Smooth muscle cell (in vitro differentiated cells): ENCODE results near the gene RGL1. TPM values are rescaled to one million over a fixed set of nuclear protein-coding genes. Genes with fewer than 3 reads are reported as not detected.

ENCODE experiments used
- DNase-seq: peaks from one replicate; lab custom pipeline; 2025; ENCODE audit not compliant: unreplicated experiment; lab: John Stamatoyannopoulos, UW
- H2AFZ ChIP-seq: fragments of 200-600 bp; sonication (generic); 2 replicates; pipeline ENCODE4 v1.6.0; 2016; ENCODE audit warnings: antibody characterized with exemption, low read depth, mild to moderate bottlenecking
- H3F3A ChIP-seq: fragments of 200-600 bp; sonication (generic); 2 replicates; pipeline ENCODE4 v1.6.0; 2017; ENCODE audit warnings: antibody characterized with exemption, low read depth
- H3K27ac ChIP-seq: fragments of 200-600 bp; sonication (generic); 2 replicates; pipeline ENCODE4 v1.5.1; 2016; ENCODE audit warnings: low read depth, mild to moderate bottlenecking
- H3K27me3 ChIP-seq: fragments of 200-600 bp; sonication (generic); 2 replicates; pipeline ENCODE4 v1.6.1; 2016; ENCODE audit warnings: low read depth, mild to moderate bottlenecking
- H3K36me3 ChIP-seq: fragments of 200-600 bp; sonication (generic); 2 replicates; pipeline ENCODE4 v1.5.1; 2016; ENCODE audit warnings: low read depth
- H3K4me1 ChIP-seq: fragments of 200-600 bp; sonication (generic); 2 replicates; pipeline ENCODE4 v1.5.1; 2016; ENCODE audit warnings: low read depth
- H3K4me2 ChIP-seq: fragments of 200-600 bp; sonication (generic); 2 replicates; pipeline ENCODE4 v1.6.0; 2016; ENCODE audit warnings: mild to moderate bottlenecking
- H3K4me3 ChIP-seq: fragments of 200-600 bp; sonication (generic); 2 replicates; pipeline ENCODE4 v1.5.1; 2016; ENCODE audit warnings: mild to moderate bottlenecking
- H3K79me2 ChIP-seq: fragments of 200-600 bp; sonication (generic); 2 replicates; pipeline ENCODE4 v1.6.0; 2016; ENCODE audit warnings: low read depth, mild to moderate bottlenecking
- H3K9ac ChIP-seq: fragments of 200-600 bp; sonication (generic); 2 replicates; pipeline ENCODE4 v1.6.0; 2016; ENCODE audit warnings: low read depth
- H3K9me3 ChIP-seq: fragments of 200-600 bp; sonication (generic); replicated peaks from 2 replicates; pipeline ENCODE4 v1.5.1; 2016; ENCODE audit warnings: low read depth
- H4K20me1 ChIP-seq: fragments of 200-600 bp; sonication (generic); 2 replicates; pipeline ENCODE4 v1.6.0; 2016; ENCODE audit warnings: low read depth
- CTCF ChIP-seq: fragments of 200-600 bp; sonication (generic); IDR thresholded peaks from 2 replicates; pipeline ENCODE4 v1.5.1; 2017; ENCODE audit warnings: borderline replicate concordance, mild to moderate bottlenecking, antibody characterized with exemption; ENCODE audit not compliant: insufficient read depth, poor library complexity, severe bottlenecking
- WGBS: methylation state at CpG from one replicate; pipeline ENCODE4 v1.1.7; 2016; ENCODE audit warnings: low lambda C conversion rate; 5-methylcytosine and 5-hydroxymethylcytosine counted together
- polyA plus RNA-seq: library from polyadenylated mRNA; unstranded; fragments of >200 nt; fragmentation: Nextera tagmentation; extraction: Ambion mirVana; gene quantifications from 2 replicates; pipeline ENCODE4 v1.2.1, GENCODE V29; 2016
- total RNA-seq: library from RNA; depleted of rRNA; stranded (reverse); fragments of >200 nt; gene quantifications from 2 replicates; pipeline ENCODE4 v1.2.3, GENCODE V29; 2014

The RGL1 gene
- total and polyA plus RNA-seq, 2 experiments from 2014 or later: 21.1 to 21.4 TPM

- no peak overlapping the region for H3K9ac ChIP-seq
- no peak for TF ChIP-seq CTCF
- H3K4me2 ChIP-seq: peak overlapping the region; percentile 12
- H3K27me3 ChIP-seq: no peaks in the 10 kb centered on the region
- H2AFZ ChIP-seq: no peak overlapping the region
- H3K4me1 ChIP-seq: peaks cover 68% of the 10 kb centered on the region
- H3K36me3 ChIP-seq: no peaks in the 10 kb centered on the region
- no peak for DNase-seq
- no peak overlapping the region for H3K4me3 ChIP-seq
- H3K9me3 ChIP-seq: no peaks in the 10 kb centered on the region
- H3K79me2 ChIP-seq: peaks cover 65% of the 10 kb centered on the region
- WGBS: 73% methylated on average over 3 of the region's 3 CpGs
- no peaks in the 10 kb centered on the region for H4K20me1 ChIP-seq
- H3F3A ChIP-seq: peaks cover 13% of the 10 kb centered on the region
- H3K27ac ChIP-seq: no peak overlapping the region
These were observed 11.2 kb downstream of the RGL1 start for GRCh38 chr1:183816110-183816509.

GRCh38 chr1:183817576-183818288 lies 12.8 kb downstream of the RGL1 start:
- Histone ChIP-seq H3K36me3 (no peaks in the 10 kb centered on the region), H3K4me3 (no peak overlapping the region), H4K20me1 (no peaks in the 10 kb centered on the region), H3K9me3 (no peaks in the 10 kb centered on the region), H3K27ac (peak overlapping the region; percentile 35), H3K27me3 (no peaks in the 10 kb centered on the region), H3K4me1 (peaks cover 68% of the 10 kb centered on the region), H2AFZ (no peak overlapping the region), H3K4me2 (peak overlapping the region; percentile 70), H3K9ac (no peak overlapping the region), H3K79me2 (peaks cover 70% of the 10 kb centered on the region), H3F3A (peaks cover 13% of the 10 kb centered on the region)
- 18% methylated on average over 5 of the region's 5 CpGs for WGBS
- DNase-seq: no peak
- no peak for TF ChIP-seq CTCF

- no peak for DNase-seq
- H3K27ac ChIP-seq: no peak overlapping the region
- H3K36me3 ChIP-seq: no peaks in the 10 kb centered on the region
- WGBS: 85% methylated on average over 1 of the region's 1 CpG
- H4K20me1 ChIP-seq: no peaks in the 10 kb centered on the region
- peaks cover 57% of the 10 kb centered on the region for H3K4me1 ChIP-seq
- H3K9ac ChIP-seq: no peak overlapping the region
- peak overlapping the region; percentile 70 for H3K4me2 ChIP-seq
- peaks cover 8% of the 10 kb centered on the region for H3F3A ChIP-seq
- H2AFZ ChIP-seq: no peak overlapping the region
- H3K79me2 ChIP-seq: peaks cover 80% of the 10 kb centered on the region
- TF ChIP-seq CTCF: no peak
- no peaks in the 10 kb centered on the region for H3K27me3 ChIP-seq
- H3K4me3 ChIP-seq: no peak overlapping the region
- no peaks in the 10 kb centered on the region for H3K9me3 ChIP-seq
These were observed 14.1 kb downstream of the RGL1 start for GRCh38 chr1:183819059-183819458.
